ENCODE measurements around the gene CRTC2.

CRTC2 gene

DNA sequence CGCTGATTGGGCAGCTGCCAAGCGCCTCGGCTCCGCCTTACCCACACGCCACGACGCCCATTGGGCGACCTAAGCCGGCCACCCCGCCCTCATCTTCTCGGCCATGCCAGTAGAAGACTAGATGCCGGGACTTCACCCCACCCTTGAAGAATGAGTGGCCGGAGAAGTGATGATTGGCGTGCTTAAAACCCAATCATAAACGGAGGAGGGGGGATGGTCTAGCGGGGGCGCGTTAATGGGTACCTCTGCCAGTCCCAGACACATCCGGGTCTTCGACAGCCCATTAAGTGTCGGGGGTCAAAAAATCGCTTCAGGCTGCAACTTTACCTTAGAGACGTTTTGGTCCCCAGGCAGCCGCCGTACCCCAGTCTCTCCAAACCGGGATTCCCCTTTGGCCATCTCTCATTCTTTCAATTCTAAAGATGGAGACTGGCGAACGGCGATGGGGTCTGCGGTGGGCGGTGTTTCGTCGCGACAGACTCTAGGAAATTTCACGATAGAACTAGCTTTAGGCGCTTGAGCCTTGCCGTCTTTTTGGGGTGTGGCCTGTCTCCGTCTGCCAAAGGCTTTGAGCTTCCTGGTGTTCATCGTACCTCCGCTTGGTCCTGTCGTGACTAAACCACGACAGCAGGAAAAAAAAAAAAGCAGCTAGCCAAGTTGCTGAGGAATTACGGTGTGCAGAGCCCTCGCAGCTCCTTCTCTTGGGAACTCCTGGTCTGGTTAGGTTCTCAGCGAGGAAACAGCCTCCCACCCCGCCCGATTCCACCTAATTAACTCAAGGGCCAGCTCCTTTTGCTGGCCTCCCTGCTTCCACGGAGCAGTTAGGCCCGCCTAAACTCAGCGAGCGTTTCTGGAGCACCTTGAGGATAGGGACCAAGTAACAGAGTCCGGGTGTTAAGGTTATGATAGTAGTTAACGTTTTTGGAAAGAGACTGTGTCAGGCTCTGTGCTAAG, 35.2 kb downstream of the CRTC2 start, which contains the start of gene GATAD2B:
Gene GATAD2B, minus strand, starts transcription at position 1 of the 954 bp plus-strand sequence. CDS start 94,625 bp downstream, outside the sequence.
- TF ChIP-seq, protein P1, sequence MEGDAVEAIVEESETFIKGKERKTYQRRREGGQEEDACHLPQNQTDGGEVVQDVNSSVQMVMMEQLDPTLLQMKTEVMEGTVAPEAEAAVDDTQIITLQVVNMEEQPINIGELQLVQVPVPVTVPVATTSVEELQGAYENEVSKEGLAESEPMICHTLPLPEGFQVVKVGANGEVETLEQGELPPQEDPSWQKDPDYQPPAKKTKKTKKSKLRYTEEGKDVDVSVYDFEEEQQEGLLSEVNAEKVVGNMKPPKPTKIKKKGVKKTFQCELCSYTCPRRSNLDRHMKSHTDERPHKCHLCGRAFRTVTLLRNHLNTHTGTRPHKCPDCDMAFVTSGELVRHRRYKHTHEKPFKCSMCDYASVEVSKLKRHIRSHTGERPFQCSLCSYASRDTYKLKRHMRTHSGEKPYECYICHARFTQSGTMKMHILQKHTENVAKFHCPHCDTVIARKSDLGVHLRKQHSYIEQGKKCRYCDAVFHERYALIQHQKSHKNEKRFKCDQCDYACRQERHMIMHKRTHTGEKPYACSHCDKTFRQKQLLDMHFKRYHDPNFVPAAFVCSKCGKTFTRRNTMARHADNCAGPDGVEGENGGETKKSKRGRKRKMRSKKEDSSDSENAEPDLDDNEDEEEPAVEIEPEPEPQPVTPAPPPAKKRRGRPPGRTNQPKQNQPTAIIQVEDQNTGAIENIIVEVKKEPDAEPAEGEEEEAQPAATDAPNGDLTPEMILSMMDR (IDR thresholded peaks at IDR 0.05; ENCODE audit: low read depth, low read length) = no peak
- peak within 1 kb of the TSS; percentile 81 for H3K4me3 ChIP-seq (ENCODE audit: low read depth, low read length)

DNA sequence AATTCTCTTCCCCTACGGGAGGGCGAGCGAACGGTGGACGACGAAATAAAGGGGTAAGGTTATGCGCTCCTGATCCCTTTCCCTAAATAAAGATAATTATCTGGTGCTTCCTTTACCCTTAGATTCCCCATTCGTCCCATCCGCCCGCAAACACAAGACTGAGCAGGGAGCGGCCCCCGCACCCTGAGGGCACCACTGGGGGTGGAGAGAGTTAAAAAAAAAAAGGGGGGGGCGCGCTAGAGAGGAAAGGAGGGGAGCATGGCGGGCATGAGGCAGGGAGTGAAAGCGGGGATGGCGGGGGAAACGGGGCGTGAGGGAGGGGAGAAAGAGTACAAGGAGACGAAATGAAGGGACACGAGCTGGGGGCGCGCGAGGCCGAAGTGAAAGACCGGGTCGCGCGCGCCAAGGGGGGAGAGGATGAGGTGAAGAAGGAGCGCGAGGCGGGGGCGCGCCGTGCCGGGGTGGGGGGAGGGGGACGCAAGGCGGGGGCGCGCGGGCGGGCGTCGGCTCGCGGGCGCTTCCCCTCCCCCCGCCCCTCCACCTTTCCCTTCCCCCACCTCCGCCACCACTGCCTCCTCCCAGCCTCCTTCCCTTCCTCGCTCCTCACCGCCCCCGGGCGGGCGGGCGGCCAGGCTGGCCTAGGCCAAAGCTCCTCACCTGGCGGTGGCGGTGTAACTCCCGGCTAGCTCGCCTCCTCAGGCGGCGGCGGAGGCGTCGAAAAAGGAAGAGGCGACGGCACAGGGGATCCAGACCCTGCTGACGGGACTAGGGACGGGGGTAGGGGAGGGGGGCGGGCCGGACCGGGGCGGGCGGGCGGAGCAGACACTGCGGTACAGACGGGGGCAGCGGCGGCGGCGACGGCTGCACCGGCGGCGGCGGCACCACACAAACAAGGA, 36.1 kb downstream of the CRTC2 start:
- peak overlapping the region; percentile 81 for H3K4me3 ChIP-seq (ENCODE audit: low read depth, low read length)
- TF ChIP-seq, protein P1 (IDR thresholded peaks at IDR 0.05; ENCODE audit: low read depth, low read length) = no peak

DNA sequence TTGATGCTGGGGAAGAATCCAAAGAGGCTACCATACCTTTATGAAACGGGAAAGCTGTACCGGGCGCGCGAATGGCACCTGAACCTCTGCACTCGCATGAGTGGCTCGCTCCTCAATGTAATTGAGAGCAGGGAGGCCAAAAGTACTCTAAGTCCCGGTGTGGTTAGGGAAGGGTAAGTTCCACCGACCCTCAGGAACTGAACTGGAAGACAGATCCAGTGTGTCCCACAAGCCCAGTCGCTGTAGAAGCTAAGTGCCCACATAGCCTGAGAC, 36.7 kb downstream of the CRTC2 start:
- peak overlapping the region; percentile 81 for H3K4me3 ChIP-seq (ENCODE audit: low read depth, low read length)
- TF ChIP-seq, protein P1 (IDR thresholded peaks at IDR 0.05; ENCODE audit: low read depth, low read length) = no peak

DNA sequence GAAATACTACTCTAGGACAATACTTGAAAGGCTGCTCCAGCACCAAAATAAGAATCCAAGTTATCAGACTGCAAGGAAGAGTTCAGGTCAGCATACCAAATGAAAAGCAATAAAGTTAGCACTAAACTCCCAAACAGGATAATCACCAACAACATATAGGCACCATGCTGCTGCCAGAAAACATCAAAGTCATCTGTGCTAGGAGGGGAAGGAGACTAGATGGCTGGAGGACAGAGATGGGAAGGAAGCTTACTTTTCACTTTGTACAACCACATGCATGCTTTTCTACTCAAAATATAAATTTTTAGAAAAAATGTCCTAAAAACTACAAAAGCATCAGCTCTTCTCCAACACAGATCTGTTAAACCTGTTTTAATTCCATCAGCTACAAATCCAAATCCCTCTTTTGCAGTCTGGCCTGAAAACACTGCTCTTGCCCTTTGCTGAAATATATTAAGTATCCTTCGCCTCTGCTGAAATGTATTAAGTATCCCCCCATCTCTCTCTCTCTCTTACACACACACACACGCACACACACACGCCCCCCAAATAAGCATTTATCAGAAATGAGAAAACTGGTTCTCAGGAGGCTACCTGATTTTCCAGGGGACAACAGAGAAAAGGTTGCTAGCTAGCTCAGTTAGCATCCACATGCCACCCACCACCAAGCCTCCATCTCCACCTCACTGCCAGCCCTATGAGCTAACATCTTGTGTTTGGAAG, 37.2 kb downstream of the CRTC2 start:
- peak overlapping the region; percentile 81 for H3K4me3 ChIP-seq (ENCODE audit: low read depth, low read length)
- TF ChIP-seq, protein P1 (IDR thresholded peaks at IDR 0.05; ENCODE audit: low read depth, low read length) = no peak

DNA sequence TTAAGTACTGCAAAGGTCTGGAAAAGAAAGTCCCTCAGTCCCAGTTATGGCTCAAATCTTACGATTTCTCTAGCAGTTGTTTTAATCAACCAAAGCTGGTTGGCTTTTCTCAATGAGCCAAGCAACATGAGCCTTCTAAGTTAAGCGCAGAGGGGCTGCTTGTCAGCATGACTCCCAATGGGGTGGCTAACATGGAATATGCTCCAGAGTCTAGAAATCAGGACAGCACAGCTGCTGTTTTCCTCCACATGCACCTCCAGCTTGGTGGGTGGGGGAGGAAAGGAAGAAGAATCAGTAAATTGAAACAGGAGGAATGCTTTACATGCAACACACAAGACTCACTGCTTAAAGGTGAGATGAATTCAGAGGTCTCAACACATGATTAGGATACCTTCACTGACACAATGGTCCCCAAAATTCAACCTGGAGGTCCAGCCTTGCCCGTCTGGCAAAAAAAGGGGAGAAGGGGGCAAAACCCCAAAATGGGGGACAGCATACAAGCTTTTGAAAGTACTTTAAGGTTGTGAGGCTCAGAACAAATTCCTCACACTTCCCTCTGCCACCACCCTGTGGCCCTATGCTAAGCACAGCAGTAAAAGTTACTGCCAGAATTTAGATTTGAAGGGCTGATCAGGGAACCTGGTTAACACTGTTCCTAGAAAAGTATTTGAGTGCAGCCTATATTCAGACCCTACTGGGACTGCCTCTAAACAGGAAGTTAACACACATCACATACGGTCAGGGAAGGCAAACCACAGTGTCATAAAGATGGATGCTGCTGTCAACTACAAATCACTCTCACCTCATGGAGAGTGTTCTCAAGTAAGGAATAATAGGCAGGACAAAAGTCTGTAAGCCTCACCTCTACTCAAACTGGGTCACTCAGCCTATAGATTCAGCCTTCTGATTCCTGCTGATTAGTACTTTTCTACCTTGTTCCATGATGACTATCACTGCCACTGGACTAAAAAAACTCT, 38.2 kb downstream of the CRTC2 start:
- TF ChIP-seq, protein P1 (IDR thresholded peaks at IDR 0.05; ENCODE audit: low read depth, low read length) = no peak

DNA sequence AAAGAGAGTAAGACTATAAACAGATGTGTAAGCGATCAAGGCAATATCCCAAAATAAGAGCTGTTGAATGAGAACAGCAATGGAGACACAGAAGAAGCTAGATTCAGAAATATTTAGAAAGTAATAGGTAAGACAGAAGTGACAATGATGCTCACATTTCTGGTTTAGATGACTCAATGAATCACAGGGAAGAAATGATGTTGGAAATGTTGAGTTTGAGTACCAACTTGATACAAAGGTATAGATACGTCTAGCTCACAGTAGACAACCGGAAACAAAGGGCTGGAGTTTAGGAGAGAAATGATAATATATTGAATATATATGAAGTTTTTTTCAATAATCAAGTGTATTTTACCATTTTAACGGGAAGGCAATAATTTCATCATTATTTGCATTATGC, 42.1 kb downstream of the CRTC2 start:
- H3K4me3 ChIP-seq (ENCODE audit: low read depth, low read length) = no peak overlapping the region
- TF ChIP-seq, protein P1 (IDR thresholded peaks at IDR 0.05; ENCODE audit: low read depth, low read length) = no peak

More for the DNA sequence above, 38.2 kb downstream of the CRTC2 start:
- peak overlapping the region; percentile 27 for H3K4me3 ChIP-seq (ENCODE audit: low read depth, low read length)

Measured in WI38 (cell line).